ENCODE results near the gene CLCA2. TPM values are rescaled to one million over a fixed set of nuclear protein-coding genes. Genes with fewer than 3 reads are reported as not detected.

CLCA2 gene
- total RNA-seq, 1 experiment from 2014 or later, result not detected

DNA sequence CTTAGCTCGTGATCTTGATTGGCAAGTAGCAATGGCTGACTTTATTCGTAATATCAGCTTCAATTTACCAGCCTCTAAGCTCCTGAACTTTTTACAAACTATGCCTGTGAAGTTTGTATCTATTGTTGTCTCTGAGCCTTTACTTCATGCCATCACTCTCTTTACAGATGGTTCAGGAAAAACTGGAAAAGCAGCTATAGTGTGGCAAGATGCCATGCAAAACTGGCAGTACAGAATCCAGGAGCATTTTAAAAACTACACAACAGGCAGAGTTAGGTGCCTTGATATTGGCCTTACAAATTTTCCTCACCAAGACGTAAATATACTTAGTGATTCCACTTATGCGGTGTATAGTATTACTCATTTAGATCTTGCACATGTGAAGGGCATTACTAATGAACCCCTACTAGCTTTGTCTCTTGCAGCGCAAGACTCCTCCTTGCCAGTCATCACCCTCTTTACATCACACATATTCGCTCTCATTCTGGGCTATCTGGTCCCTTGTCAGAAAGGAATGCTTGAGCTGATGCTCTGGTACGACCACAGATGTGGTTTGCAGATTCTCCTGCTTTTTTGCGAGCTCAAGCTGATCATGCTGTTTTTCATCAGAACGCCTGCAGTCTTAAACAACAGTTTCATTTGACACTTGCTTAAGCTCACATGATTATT, 81.1 kb downstream of the CLCA2 start:
- Histone ChIP-seq H3K9me3 (ENCODE audit: control insufficient read depth, low read depth, low read length) (no peaks in the 10 kb centered on the region), H3K23ac (ENCODE audit: insufficient read length, low read depth, low read length) (no peak overlapping the region), H3K4me2 (ENCODE audit: insufficient read depth, insufficient read length, low read length) (no peak overlapping the region), H3K18ac (ENCODE audit: insufficient read length, low read depth, low read length) (no peak overlapping the region), H3K27ac (ENCODE audit: insufficient read length, low read depth, low read length) (no peak overlapping the region), H4K5ac (ENCODE audit: insufficient read length, low read depth, low read length) (no peak overlapping the region), H4K91ac (ENCODE audit: insufficient read length, low read depth, low read length) (no peak overlapping the region), H3K4ac (ENCODE audit: low read depth, low read length) (no peak overlapping the region), H4K8ac (replicated peaks; ENCODE audit: insufficient read length, low read depth, low read length) (no peak overlapping the region), H3K27me3 (ENCODE audit: insufficient read depth, low read length) (no peaks in the 10 kb centered on the region), H3K9ac (ENCODE audit: extremely low read depth, insufficient read length, low read length) (no peak overlapping the region), H2BK120ac (ENCODE audit: low read depth, low read length, poor library complexity, severe bottlenecking) (no peak overlapping the region), H3K4me1 (ENCODE audit: insufficient read depth, low read length) (peaks cover 2% of the 10 kb centered on the region; the same call in 1 of the 2 replicates), H2BK15ac (ENCODE audit: low read depth, low read length) (no peak overlapping the region), H2BK20ac (ENCODE audit: low read depth, low read length, poor library complexity, severe bottlenecking) (no peak overlapping the region), H3K14ac (ENCODE audit: insufficient read depth, low read length) (no peak overlapping the region), H3K23me2 (ENCODE audit: insufficient read length, low read depth, low read length, poor library complexity, severe bottlenecking) (peaks cover 9% of the 10 kb centered on the region), H3K79me1 (ENCODE audit: insufficient read depth, low read depth, low read length, poor library complexity, severe bottlenecking) (no peaks in the 10 kb centered on the region), H2BK5ac (ENCODE audit: insufficient read length, low read length) (no peak overlapping the region), H3T11ph (ENCODE audit: low read length) (no peak overlapping the region), H4K20me1 (ENCODE audit: control insufficient read depth, insufficient read depth, insufficient read length) (peaks cover 2% of the 10 kb centered on the region), H2BK12ac (ENCODE audit: insufficient read length, low read depth, low read length) (no peak overlapping the region), H2AK5ac (ENCODE audit: insufficient read length, low read length) (no peak overlapping the region), H2AFZ (ENCODE audit: low read length) (no peak overlapping the region), H3K56ac (ENCODE audit: insufficient read length, low read depth, low read length) (no peak overlapping the region), H3K79me2 (ENCODE audit: insufficient read depth, low read length) (no peaks in the 10 kb centered on the region)
- Mint-ChIP-seq H3K36me3 (ENCODE audit: insufficient read depth in 1 of 3, low read depth in 3 of 3) (peaks cover 0 to 1% (median 0%) of the 10 kb centered on the region in 3 experiments; a peak in 1 of 7 replicates), H3K4me3 (no peak overlapping the region), H3K9me3 (peaks cover 0 to 2% of the 10 kb centered on the region in 2 experiments; a peak in 2 of 5 replicates), H3K27me3 (ENCODE audit: low read depth) (no peaks in the 10 kb centered on the region), H3K4me1 (peaks cover 27 to 42% of the 10 kb centered on the region in 2 experiments), H3K27ac (no peak overlapping the region)
- WGBS (ENCODE audit: extremely low coverage, insufficient read length, low lambda C conversion rate), result no CpG with 5 or more reads among the region's 9 CpGs
- TF ChIP-seq, protein P1, sequence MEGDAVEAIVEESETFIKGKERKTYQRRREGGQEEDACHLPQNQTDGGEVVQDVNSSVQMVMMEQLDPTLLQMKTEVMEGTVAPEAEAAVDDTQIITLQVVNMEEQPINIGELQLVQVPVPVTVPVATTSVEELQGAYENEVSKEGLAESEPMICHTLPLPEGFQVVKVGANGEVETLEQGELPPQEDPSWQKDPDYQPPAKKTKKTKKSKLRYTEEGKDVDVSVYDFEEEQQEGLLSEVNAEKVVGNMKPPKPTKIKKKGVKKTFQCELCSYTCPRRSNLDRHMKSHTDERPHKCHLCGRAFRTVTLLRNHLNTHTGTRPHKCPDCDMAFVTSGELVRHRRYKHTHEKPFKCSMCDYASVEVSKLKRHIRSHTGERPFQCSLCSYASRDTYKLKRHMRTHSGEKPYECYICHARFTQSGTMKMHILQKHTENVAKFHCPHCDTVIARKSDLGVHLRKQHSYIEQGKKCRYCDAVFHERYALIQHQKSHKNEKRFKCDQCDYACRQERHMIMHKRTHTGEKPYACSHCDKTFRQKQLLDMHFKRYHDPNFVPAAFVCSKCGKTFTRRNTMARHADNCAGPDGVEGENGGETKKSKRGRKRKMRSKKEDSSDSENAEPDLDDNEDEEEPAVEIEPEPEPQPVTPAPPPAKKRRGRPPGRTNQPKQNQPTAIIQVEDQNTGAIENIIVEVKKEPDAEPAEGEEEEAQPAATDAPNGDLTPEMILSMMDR (conservative IDR thresholded peaks at IDR 0.05), result no peak
- no peak for DNase-seq

All from H9 (cell line).